EH (cell line): ENCODE measurements around the gene RAB11FIP3.
A peak's percentile ranks its signal among the peaks of the same experiment; 100 is the strongest.

Experiments used
- DNase-seq: peaks from one replicate; pipeline ENCODE4 v3.0.0-alpha.2; 2015; ENCODE audit warnings: low read depth

RAB11FIP3 gene

GRCh38 chr16:554640-555365 is 129.4 kb downstream of the RAB11FIP3 start:
- peak; percentile 81 for DNase-seq

- peak; percentile 26 for DNase-seq
These were observed 130.4 kb downstream of the RAB11FIP3 start for GRCh38 chr16:555528-556473.

- DNase-seq: no peak
These were observed 131.2 kb downstream of the RAB11FIP3 start for GRCh38 chr16:556474-557173.

GRCh38 chr16:557463-558297 is 132.2 kb downstream of the RAB11FIP3 start:
- no peak for DNase-seq

GRCh38 chr16:558298-559020 is 133.0 kb downstream of the RAB11FIP3 start:
- DNase-seq: no peak

GRCh38 chr16:559021-559380 is 133.6 kb downstream of the RAB11FIP3 start:
- no peak for DNase-seq

GRCh38 chr16:559411-560203 is 134.2 kb downstream of the RAB11FIP3 start:
- DNase-seq: no peak

- DNase-seq: no peak
These were observed 134.8 kb downstream of the RAB11FIP3 start, which contains the start of gene PRR35 for GRCh38 chr16:560204-560700. Gene PRR35, plus strand, starts transcription at chr16:560394. Its CDS starts 2,901 bp downstream, at chr16:563295.

- DNase-seq: no peak
These were observed 135.4 kb downstream of the RAB11FIP3 start for GRCh38 chr16:560701-561412.

GRCh38 chr16:561413-561794 is 136.0 kb downstream of the RAB11FIP3 start:
- DNase-seq: no peak

- DNase-seq: no peak
These were observed 136.8 kb downstream of the RAB11FIP3 start for GRCh38 chr16:561957-562938.

GRCh38 chr16:563072-563644 is 137.7 kb downstream of the RAB11FIP3 start:
- no peak for DNase-seq

- DNase-seq: no peak
These were observed 139.4 kb downstream of the RAB11FIP3 start for GRCh38 chr16:564690-565418.

GRCh38 chr16:565419-566330 is 140.2 kb downstream of the RAB11FIP3 start:
- peak; percentile 32 for DNase-seq

GRCh38 chr16:566475-567372 is 141.3 kb downstream of the RAB11FIP3 start, which contains the start of gene NHLRC4:
Gene NHLRC4, plus strand, starts transcription at chr16:567005. Its CDS starts 1,043 bp downstream, at chr16:568048.
- peak; percentile 61 for DNase-seq
